Ovary (tissue), 9 donors: ENCODE results near the gene MED15. TPM values are rescaled to one million over a fixed set of nuclear protein-coding genes. Genes with fewer than 3 reads are reported as not detected.

Experiments used
- DNase-seq, 5 donors: peaks; one replicate each; pipeline ENCODE4 v3.0.0-alpha.2; 2019 to 2020
- H3K27ac ChIP-seq, 2 donors: fragments of 200-600 bp; one replicate each; pipeline versions ENCODE4 v1.5.1 to v1.8.0; 2019 to 2022
- H3K27me3 ChIP-seq: fragments of 200-600 bp; one replicate; pipeline ENCODE4 v1.8.0; 2022
- H3K36me3 ChIP-seq: fragments of 200-600 bp; sonication (generic); one replicate; pipeline ENCODE4 v1.5.1; 2019
- H3K4me1 ChIP-seq: one replicate; pipeline ENCODE4 v1.8.1; 2013; ENCODE audit warnings: mild to moderate bottlenecking, moderate library complexity; ENCODE audit not compliant: insufficient read depth
- H3K4me3 ChIP-seq: fragments of 200-600 bp; sonication (generic); one replicate; pipeline ENCODE4 v1.5.1; 2017
- H3K9me3 ChIP-seq, 2 donors: fragments of 200-600 bp in 1 of 2; sonication (generic) in 1 of 2; one replicate each; pipeline versions ENCODE4 v1.5.1 to v1.8.1; 2013 to 2019; ENCODE audit warnings: mild to moderate bottlenecking in 1 of 2, moderate library complexity in 1 of 2
- EP300 ChIP-seq: sonication (generic); formaldehyde crosslinking; IDR thresholded peaks from one replicate; pipeline ENCODE4 v1.6.1; 2017; ENCODE audit warnings: antibody characterized with exemption
- POLR2A ChIP-seq: fragments of 450-650 bp; IDR thresholded peaks from one replicate; pipeline ENCODE4 v1.6.1; 2017; ENCODE audit warnings: antibody characterized with exemption, mild to moderate bottlenecking, moderate library complexity
- WGBS, 3 donors: extraction: QIAGEN DNeasy Blood & Tissue Kit in 1 of 3; methylation state at CpG; one replicate each; pipeline versions ENCODE4 v1.1.5 to v1.1.7; 2013 to 2017; 5-methylcytosine and 5-hydroxymethylcytosine counted together
- intact Hi-C, 4 donors: fragments of 100-400 bp; cut with DNase I; formaldehyde crosslinking; loops; one replicate each; pipeline versions ENCODE4 v1.11.0 to v1.15.1; 2022 to 2023
- polyA plus RNA-seq, 2 donors: library from polyadenylated mRNA; stranded (reverse); fragments of 200-250 nt in 1 of 2; fragments of 350-450 nt in 1 of 2; fragmentation: Illumina TruSeq in 1 of 2; extraction: RNeasy Lipid Tissue Mini Kit (QIAGEN cat#74804) in 1 of 2; gene quantifications; one replicate each; pipeline ENCODE4 v1.2.3, GENCODE V29; 2013 to 2014
- total RNA-seq, 7 donors: library from RNA; depleted of rRNA in 2 of 7; stranded (reverse); fragments of >200 nt in 2 of 7; fragmentation: NEBNext Ultra II Directional in 3 of 7; extraction: Animal tissue kit (Norgen Biotek cat#: 25700) in 3 of 7; gene quantifications; one replicate each; pipeline versions ENCODE4 v1.1.0 to v1.2.4, GENCODE V29; 2016 to 2023
- TF ChIP-seq, protein P1 (sequence below), 3 donors: fragments of 450-650 bp in 2 of 3; fragments of 200-600 bp in 1 of 3; IDR thresholded peaks; one replicate each; pipeline versions ENCODE4 v1.5.1 to v1.8.0; 2016 to 2022; ENCODE audit warnings: antibody characterized with exemption in 3 of 3, mild to moderate bottlenecking in 1 of 3
- donor health status: DM: no; HTN: no; CAD: no; lungs with moderate emphysema.
- donor health status: DM: no; HTN: no; CAD: no.
- donor health status: Bipolar disorder and iron deficiency.
- donor health status: DM: yes; HTN: yes; CAD: no.
- donor health status: DM: no; HTN: no; CAD: no.
- donor health status: DM: yes; HTN: yes; CAD: no.

MED15 gene
- total and polyA plus RNA-seq, 9 donors = 21.9 to 79.3 (median 68.3) TPM

GRCh38 chr22:20514658-20515406 lies 7.4 kb downstream of the MED15 start:
- no peaks in the 10 kb centered on the region for H3K36me3 ChIP-seq
- H3K9me3 ChIP-seq = no peaks in the 10 kb centered on the region
- H3K27me3 ChIP-seq = no peaks in the 10 kb centered on the region
- intact Hi-C loops = loop anchor here in 2 of 4 donors (10.0 kb wide), 2 partner anchors 50 to 60 kb away; no protein-coding TSS in a partner anchor
- TF ChIP-seq POLR2A = no peak
- H3K4me1 ChIP-seq = peaks cover 13% of the 10 kb centered on the region
- no peak overlapping the region for H3K27ac ChIP-seq
- no peak for DNase-seq
- no peak overlapping the region for H3K4me3 ChIP-seq
- WGBS, 3 donors = 63 to 78% (median 73%) methylated on average over 6 of the region's 6 CpGs

DNA sequence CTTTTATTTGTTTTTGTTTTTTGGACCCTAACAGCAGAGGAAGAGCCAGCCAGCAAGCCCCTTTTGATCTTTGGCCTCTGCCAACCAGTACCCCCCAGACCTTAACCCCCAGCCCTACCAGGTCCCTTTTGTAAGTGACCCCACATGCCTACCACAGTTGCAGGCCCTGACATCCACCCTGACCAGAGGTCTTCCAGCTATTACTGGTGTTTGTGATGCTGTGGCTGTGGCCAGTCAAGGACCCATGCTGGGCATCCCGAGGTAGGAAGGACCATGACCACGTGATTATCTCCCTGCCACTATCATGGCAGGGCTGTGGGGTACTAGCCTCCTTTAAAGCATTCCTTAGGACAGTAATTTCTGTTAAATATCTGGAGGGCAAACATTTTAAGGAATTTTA lies 9.0 kb downstream of the MED15 start:
- Histone ChIP-seq H3K4me1 (peaks cover 8% of the 10 kb centered on the region), H3K27me3 (no peaks in the 10 kb centered on the region), H3K9me3 (no peaks in the 10 kb centered on the region), H3K4me3 (no peak overlapping the region), H3K27ac (no peak overlapping the region), H3K36me3 (no peaks in the 10 kb centered on the region)
- intact Hi-C loops = loop anchor here in 2 of 4 donors (10.0 kb wide), 2 partner anchors 48 to 58 kb away; no protein-coding TSS in a partner anchor
- no peak for DNase-seq
- TF ChIP-seq, protein P1, sequence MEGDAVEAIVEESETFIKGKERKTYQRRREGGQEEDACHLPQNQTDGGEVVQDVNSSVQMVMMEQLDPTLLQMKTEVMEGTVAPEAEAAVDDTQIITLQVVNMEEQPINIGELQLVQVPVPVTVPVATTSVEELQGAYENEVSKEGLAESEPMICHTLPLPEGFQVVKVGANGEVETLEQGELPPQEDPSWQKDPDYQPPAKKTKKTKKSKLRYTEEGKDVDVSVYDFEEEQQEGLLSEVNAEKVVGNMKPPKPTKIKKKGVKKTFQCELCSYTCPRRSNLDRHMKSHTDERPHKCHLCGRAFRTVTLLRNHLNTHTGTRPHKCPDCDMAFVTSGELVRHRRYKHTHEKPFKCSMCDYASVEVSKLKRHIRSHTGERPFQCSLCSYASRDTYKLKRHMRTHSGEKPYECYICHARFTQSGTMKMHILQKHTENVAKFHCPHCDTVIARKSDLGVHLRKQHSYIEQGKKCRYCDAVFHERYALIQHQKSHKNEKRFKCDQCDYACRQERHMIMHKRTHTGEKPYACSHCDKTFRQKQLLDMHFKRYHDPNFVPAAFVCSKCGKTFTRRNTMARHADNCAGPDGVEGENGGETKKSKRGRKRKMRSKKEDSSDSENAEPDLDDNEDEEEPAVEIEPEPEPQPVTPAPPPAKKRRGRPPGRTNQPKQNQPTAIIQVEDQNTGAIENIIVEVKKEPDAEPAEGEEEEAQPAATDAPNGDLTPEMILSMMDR (IDR thresholded peaks at IDR 0.05) = no peak
- TF ChIP-seq EP300 (no peak), POLR2A (no peak)
- 78 to 88% (median 83%) methylated on average over 2 of the region's 2 CpGs for WGBS, 3 donors

GRCh38 chr22:20517422-20517821 lies 10.0 kb downstream of the MED15 start:
- TF ChIP-seq EP300 = no peak
- H3K4me1 ChIP-seq = peaks cover 8% of the 10 kb centered on the region
- no peak for DNase-seq
- H3K9me3 ChIP-seq = no peaks in the 10 kb centered on the region
- no peak overlapping the region for H3K27ac ChIP-seq
- H3K36me3 ChIP-seq = no peaks in the 10 kb centered on the region
- H3K27me3 ChIP-seq = no peaks in the 10 kb centered on the region
- 60 to 78% (median 61%) methylated on average over 4 of the region's 4 CpGs for WGBS, 3 donors
- intact Hi-C loops = loop anchor here in 2 of 4 donors (10.0 kb wide), 2 partner anchors 47 to 57 kb away; no protein-coding TSS in a partner anchor
- H3K4me3 ChIP-seq = no peak overlapping the region

GRCh38 chr22:20517841-20518592 lies 10.6 kb downstream of the MED15 start:
- H3K4me3 ChIP-seq = no peak overlapping the region
- no peak for DNase-seq
- H3K9me3 ChIP-seq = no peaks in the 10 kb centered on the region
- 86 to 90% (median 87%) methylated on average over 13 of the region's 13 CpGs for WGBS, 3 donors
- H3K4me1 ChIP-seq = peaks cover 8% of the 10 kb centered on the region
- H3K27ac ChIP-seq = no peak overlapping the region
- TF ChIP-seq POLR2A (no peak), EP300 (no peak)
- TF ChIP-seq, protein P1 (IDR thresholded peaks at IDR 0.05) = no peak
- intact Hi-C loops = loop anchor here in 2 of 4 donors (10.0 kb wide), 2 partner anchors 47 to 57 kb away; no protein-coding TSS in a partner anchor
- H3K27me3 ChIP-seq = no peaks in the 10 kb centered on the region
- H3K36me3 ChIP-seq = no peaks in the 10 kb centered on the region

GRCh38 chr22:20519558-20519957 lies 12.1 kb downstream of the MED15 start:
- 27 to 37% (median 35%) methylated on average over 4 of the region's 4 CpGs for WGBS, 3 donors
- H3K4me3 ChIP-seq = no peak overlapping the region
- no peaks in the 10 kb centered on the region for H3K27me3 ChIP-seq
- no peak overlapping the region for H3K27ac ChIP-seq
- intact Hi-C loops = loop anchor here in 2 of 4 donors (10.0 kb wide), 2 partner anchors 45 to 55 kb away; no protein-coding TSS in a partner anchor
- H3K4me1 ChIP-seq = peaks cover 17% of the 10 kb centered on the region
- H3K36me3 ChIP-seq = no peaks in the 10 kb centered on the region
- no peak for DNase-seq
- TF ChIP-seq, protein P1 (IDR thresholded peaks at IDR 0.05) = no peak
- TF ChIP-seq POLR2A = no peak
- TF ChIP-seq EP300 = no peak
- H3K9me3 ChIP-seq = no peaks in the 10 kb centered on the region
